Colonic mucosa (tissue), 4 donors: ENCODE measurements around the gene POP7. TPM values are rescaled to one million over a fixed set of nuclear protein-coding genes. Genes with fewer than 3 reads are reported as not detected.
A peak's percentile ranks its signal among the peaks of the same experiment; 100 is the strongest.

ENCODE experiments used
- DNase-seq: peaks from one replicate; pipeline ENCODE4 v3.0.0-alpha.2; 2020
- H3K27ac ChIP-seq: fragments of 200-600 bp; one replicate; pipeline ENCODE4 v1.8.0; 2021
- H3K27me3 ChIP-seq: fragments of 200-600 bp; one replicate; pipeline ENCODE4 v1.8.0; 2021
- H3K36me3 ChIP-seq: fragments of 200-600 bp; one replicate; pipeline ENCODE4 v1.8.0; 2021
- H3K4me1 ChIP-seq: fragments of 200-600 bp; one replicate; pipeline ENCODE4 v1.8.0; 2021; ENCODE audit warnings: mild to moderate bottlenecking
- H3K4me3 ChIP-seq: fragments of 200-600 bp; one replicate; pipeline ENCODE4 v1.8.0; 2021
- H3K9ac ChIP-seq, 2 donors: one replicate each; pipeline ENCODE4 v1.7.0; 2013; ENCODE audit warnings: control low read depth in 2 of 2, low read depth in 2 of 2, low read length in 2 of 2
- H3K9me3 ChIP-seq: fragments of 200-600 bp; one replicate; pipeline ENCODE4 v1.8.0; 2021
- intact Hi-C: fragments of 100-400 bp; cut with DNase I; formaldehyde crosslinking; loops from one replicate; pipeline ENCODE4 v1.14.1; 2022
- total RNA-seq, 2 donors: library from RNA; stranded (reverse); fragmentation: NEBNext Ultra II Directional in 1 of 2; extraction: Animal tissue kit (Norgen Biotek cat#: 25700) in 1 of 2; gene quantifications; one replicate each; pipeline ENCODE4 v1.2.1, GENCODE V29; 2021
- TF ChIP-seq, protein P1 (sequence below): fragments of 200-600 bp; IDR thresholded peaks from one replicate; pipeline ENCODE4 v1.8.0; 2022; ENCODE audit warnings: antibody characterized with exemption, mild to moderate bottlenecking
- donor health status: healthy.
- donor health status: DM: no; HTN: no; CAD: no.
- donor health status: DM: no; HTN: no; CAD: no.

The POP7 gene
- total RNA-seq, 2 donors from 2014 or later: 28.8 to 43.4 TPM

DNA sequence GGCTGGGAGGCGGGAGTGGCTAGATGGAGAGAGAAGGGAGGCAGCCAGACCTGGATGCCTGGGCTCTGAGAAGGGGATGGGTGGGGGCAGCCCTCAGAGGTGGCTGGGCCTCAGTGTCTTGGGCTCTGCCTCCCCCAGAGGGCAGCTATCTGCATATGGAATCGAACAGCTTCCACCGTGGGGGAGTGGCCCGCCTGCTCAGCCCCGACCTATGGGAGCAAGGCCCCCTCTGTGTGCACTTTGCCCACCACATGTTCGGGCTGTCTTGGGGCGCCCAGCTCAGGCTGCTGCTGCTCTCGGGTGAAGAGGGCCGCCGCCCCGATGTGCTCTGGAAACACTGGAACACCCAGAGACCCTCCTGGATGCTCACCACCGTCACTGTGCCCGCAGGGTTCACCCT, 30.8 kb downstream of the POP7 start:
- Histone ChIP-seq H3K27me3 (no peaks in the 10 kb centered on the region), H3K36me3 (no peaks in the 10 kb centered on the region), H3K27ac (no peak overlapping the region), H3K4me1 (no peaks in the 10 kb centered on the region), H3K9ac (no peak overlapping the region), H3K9me3 (no peaks in the 10 kb centered on the region), H3K4me3 (no peak overlapping the region)
- TF ChIP-seq, protein P1, sequence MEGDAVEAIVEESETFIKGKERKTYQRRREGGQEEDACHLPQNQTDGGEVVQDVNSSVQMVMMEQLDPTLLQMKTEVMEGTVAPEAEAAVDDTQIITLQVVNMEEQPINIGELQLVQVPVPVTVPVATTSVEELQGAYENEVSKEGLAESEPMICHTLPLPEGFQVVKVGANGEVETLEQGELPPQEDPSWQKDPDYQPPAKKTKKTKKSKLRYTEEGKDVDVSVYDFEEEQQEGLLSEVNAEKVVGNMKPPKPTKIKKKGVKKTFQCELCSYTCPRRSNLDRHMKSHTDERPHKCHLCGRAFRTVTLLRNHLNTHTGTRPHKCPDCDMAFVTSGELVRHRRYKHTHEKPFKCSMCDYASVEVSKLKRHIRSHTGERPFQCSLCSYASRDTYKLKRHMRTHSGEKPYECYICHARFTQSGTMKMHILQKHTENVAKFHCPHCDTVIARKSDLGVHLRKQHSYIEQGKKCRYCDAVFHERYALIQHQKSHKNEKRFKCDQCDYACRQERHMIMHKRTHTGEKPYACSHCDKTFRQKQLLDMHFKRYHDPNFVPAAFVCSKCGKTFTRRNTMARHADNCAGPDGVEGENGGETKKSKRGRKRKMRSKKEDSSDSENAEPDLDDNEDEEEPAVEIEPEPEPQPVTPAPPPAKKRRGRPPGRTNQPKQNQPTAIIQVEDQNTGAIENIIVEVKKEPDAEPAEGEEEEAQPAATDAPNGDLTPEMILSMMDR: no peak
- intact Hi-C loops: no loop called here
- no peak for DNase-seq

DNA sequence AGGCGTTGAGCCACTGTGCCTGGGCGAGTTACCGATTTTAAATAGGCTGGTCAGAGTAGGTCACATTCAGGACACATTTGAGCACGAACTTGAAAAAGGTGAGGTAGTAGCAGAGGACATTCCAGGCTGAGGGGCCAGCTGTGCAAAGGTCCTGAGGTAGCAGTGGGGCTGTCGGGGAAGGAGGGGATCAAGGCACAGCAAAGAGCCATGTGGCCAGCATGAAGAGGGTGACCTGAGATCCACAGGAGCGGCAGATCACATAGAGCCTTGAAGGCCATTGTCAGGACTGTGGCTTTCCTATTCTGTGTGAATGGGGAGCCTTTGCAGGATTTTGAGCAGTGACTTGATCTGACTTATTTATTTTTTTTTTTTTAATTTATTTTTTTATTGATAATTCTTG, 34.0 kb downstream of the POP7 start:
- Histone ChIP-seq H3K36me3 (no peaks in the 10 kb centered on the region), H3K27ac (no peak overlapping the region), H3K27me3 (no peaks in the 10 kb centered on the region), H3K9me3 (no peaks in the 10 kb centered on the region), H3K4me1 (no peaks in the 10 kb centered on the region), H3K9ac (no peak overlapping the region), H3K4me3 (no peak overlapping the region)
- TF ChIP-seq, protein P1: no peak
- intact Hi-C loops: no loop called here
- DNase-seq: no peak

DNA sequence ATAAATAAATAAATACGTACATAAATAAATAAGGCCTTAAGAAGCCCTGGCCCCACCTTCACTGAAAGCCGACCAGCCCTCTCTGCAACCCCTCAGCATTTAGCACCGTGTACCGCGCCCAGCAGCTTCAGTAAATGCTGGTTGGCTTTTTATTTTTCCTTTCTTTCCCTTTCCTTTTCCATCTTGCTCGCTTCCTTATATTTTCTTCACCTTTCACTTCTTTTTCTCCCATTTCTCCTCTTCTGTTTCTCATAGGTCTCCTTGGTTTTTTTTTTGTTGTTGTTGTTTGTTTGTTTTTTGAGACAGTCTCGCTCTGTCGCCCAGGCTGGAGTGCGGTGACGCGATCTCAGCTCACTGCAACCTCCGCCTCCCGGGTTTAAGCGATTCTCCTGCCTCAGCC, 38.7 kb downstream of the POP7 start:
- TF ChIP-seq, protein P1: no peak
- intact Hi-C loops: no loop called here
- no peak overlapping the region for H3K4me3 ChIP-seq
- H3K4me1 ChIP-seq: no peaks in the 10 kb centered on the region
- no peak overlapping the region for H3K27ac ChIP-seq
- H3K9ac ChIP-seq: no peak overlapping the region
- DNase-seq: no peak
- no peaks in the 10 kb centered on the region for H3K36me3 ChIP-seq
- no peaks in the 10 kb centered on the region for H3K27me3 ChIP-seq
- H3K9me3 ChIP-seq: no peaks in the 10 kb centered on the region

DNA sequence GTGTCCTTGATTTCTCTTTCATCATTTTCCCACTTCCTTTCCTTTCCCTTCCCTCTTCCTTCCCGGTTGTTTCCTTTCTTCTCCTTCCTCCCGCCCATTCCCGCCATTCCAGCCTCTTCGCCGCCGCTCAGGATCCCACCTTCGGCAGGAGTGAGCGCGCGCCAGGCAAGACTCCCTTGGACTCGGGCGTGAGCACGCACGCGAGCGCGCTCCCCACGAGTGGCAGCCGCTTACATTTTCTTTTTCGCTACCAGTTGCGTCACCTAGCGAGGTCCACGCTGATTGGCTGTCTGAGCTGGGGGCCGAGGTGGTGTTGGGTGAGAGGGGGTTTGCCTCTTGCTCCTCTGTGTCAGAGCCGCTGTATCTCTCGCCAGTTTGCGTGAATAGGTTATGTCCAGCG, 39.3 kb downstream of the POP7 start:
- H3K4me1 ChIP-seq: no peaks in the 10 kb centered on the region
- H3K36me3 ChIP-seq: no peaks in the 10 kb centered on the region
- no peak overlapping the region for H3K27ac ChIP-seq
- intact Hi-C loops: no loop called here
- H3K9ac ChIP-seq: peak overlapping the region in 1 of 2 donors; percentile 24
- no peak overlapping the region for H3K4me3 ChIP-seq
- no peaks in the 10 kb centered on the region for H3K27me3 ChIP-seq
- TF ChIP-seq, protein P1: no peak
- no peak for DNase-seq
- no peaks in the 10 kb centered on the region for H3K9me3 ChIP-seq

DNA sequence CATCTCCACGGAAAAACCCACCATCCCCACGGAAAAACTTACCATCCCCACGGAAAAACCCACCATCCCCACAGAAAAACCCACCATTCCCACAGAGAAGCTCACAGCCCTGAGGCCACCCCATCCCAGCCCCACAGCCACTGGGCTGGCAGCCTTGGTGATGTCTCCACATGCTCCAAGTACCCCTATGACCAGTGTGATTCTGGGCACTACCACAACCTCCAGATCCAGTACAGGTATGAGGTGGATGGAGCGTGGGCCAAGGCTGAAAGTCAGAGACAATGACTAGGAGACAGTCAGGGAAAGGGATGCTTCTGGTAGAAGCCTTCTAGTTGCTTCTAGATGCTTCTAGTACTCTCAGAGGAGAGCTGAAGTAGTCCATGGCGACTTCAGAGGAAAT, 47.1 kb downstream of the POP7 start:
- no peak overlapping the region for H3K27ac ChIP-seq
- no peak overlapping the region for H3K4me3 ChIP-seq
- no peak for DNase-seq
- H3K27me3 ChIP-seq: no peaks in the 10 kb centered on the region
- H3K4me1 ChIP-seq: no peaks in the 10 kb centered on the region
- H3K9ac ChIP-seq: no peak overlapping the region
- intact Hi-C loops: no loop called here
- no peaks in the 10 kb centered on the region for H3K9me3 ChIP-seq
- TF ChIP-seq, protein P1: no peak
- no peaks in the 10 kb centered on the region for H3K36me3 ChIP-seq

DNA sequence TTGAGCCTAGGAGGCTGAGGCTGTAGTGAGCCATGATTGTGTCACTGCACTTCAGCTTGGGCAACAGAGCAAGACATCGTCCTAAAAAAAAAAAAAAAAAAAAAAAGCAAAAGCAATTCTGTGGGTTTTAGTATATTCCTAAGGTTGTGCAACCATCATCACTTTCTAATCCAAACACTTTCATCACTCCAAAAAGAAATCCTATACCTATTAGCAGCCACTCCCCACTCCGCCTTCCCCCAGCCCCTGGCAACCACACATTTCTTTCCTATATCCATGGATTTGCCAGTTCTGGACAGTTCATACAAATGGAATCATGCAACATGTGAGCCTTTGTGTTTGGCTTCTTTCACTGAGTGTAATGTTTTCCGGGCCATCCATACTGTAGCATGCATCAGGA, 47.8 kb downstream of the POP7 start:
- Histone ChIP-seq H3K4me1 (no peaks in the 10 kb centered on the region), H3K27ac (no peak overlapping the region), H3K9me3 (no peaks in the 10 kb centered on the region), H3K9ac (no peak overlapping the region), H3K27me3 (no peaks in the 10 kb centered on the region), H3K36me3 (no peaks in the 10 kb centered on the region), H3K4me3 (no peak overlapping the region)
- DNase-seq: no peak
- intact Hi-C loops: no loop called here
- TF ChIP-seq, protein P1: no peak
